GM23338 (cell line): Measurements from ENCODE around the gene THBS3. TPM values are rescaled to one million over a fixed set of nuclear protein-coding genes. Genes with fewer than 3 reads are reported as not detected.
A peak's percentile ranks its signal among the peaks of the same experiment; 100 is the strongest.

Experiments used
- ATAC-seq: fragments of 200-7000 bp; cut with Tn5 transposase; 3 replicates; pipeline ENCODE4 v1.9.1; 2020
- DNase-seq: peaks from one replicate; pipeline ENCODE4 v3.0.0-alpha.2; 2015; ENCODE audit warnings: low spot score
- H2AFZ ChIP-seq: fragments of 200-600 bp; sonication (generic); 2 replicates; pipeline ENCODE4 v1.8.0; 2016; ENCODE audit warnings: antibody characterized with exemption, mild to moderate bottlenecking, moderate library complexity
- H3F3A ChIP-seq: fragments of 200-600 bp; sonication (generic); replicated peaks from 2 replicates; pipeline ENCODE4 v1.8.0; 2017; ENCODE audit warnings: antibody characterized with exemption, mixed run types, low read depth
- H3K27ac ChIP-seq: fragments of 200-600 bp; sonication (generic); 2 replicates; pipeline ENCODE4 v1.6.1; 2016; ENCODE audit warnings: low read depth
- H3K27me3 ChIP-seq: fragments of 200-600 bp; sonication (generic); 2 replicates; pipeline ENCODE4 v1.8.0; 2016; ENCODE audit warnings: mild to moderate bottlenecking, mixed run types, moderate library complexity; ENCODE audit not compliant: insufficient read depth
- H3K36me3 ChIP-seq: fragments of 200-600 bp; sonication (generic); 2 replicates; pipeline ENCODE4 v1.8.0; 2016; ENCODE audit warnings: mild to moderate bottlenecking; ENCODE audit not compliant: insufficient read depth
- H3K4me1 ChIP-seq: fragments of 200-600 bp; sonication (generic); 2 replicates; pipeline ENCODE4 v1.8.0; 2016; ENCODE audit warnings: mild to moderate bottlenecking, moderate library complexity; ENCODE audit not compliant: insufficient read depth
- H3K4me2 ChIP-seq: fragments of 200-600 bp; sonication (generic); 2 replicates; pipeline ENCODE4 v1.7.1; 2017; ENCODE audit warnings: mixed run types
- H3K4me3 ChIP-seq: fragments of 200-600 bp; sonication (generic); 2 replicates; pipeline ENCODE4 v1.6.1; 2016; ENCODE audit warnings: mixed run types
- H3K79me2 ChIP-seq: fragments of 200-600 bp; sonication (generic); replicated peaks from 2 replicates; pipeline ENCODE4 v1.8.0; 2017; ENCODE audit warnings: mild to moderate bottlenecking; ENCODE audit not compliant: insufficient read depth
- H3K9me2 ChIP-seq: fragments of 200-600 bp; sonication (generic); 2 replicates; pipeline ENCODE4 v1.8.0; 2017; ENCODE audit not compliant: insufficient read depth
- H4K20me1 ChIP-seq: fragments of 200-600 bp; sonication (generic); replicated peaks from 2 replicates; pipeline ENCODE4 v1.8.0; 2017; ENCODE audit warnings: mild to moderate bottlenecking; ENCODE audit not compliant: insufficient read depth
- H3K27ac Mint-ChIP-seq: 2 replicates; pipeline ENCODE4 v1.8.0; 2020; ENCODE audit warnings: inconsistent platforms, mild to moderate bottlenecking, moderate library complexity, mixed read lengths
- H3K27me3 Mint-ChIP-seq: 3 replicates; pipeline ENCODE4 v1.8.0; 2022; ENCODE audit warnings: low read depth, mild to moderate bottlenecking, moderate library complexity, mixed read lengths, inconsistent platforms; ENCODE audit not compliant: insufficient read depth, poor library complexity
- H3K36me3 Mint-ChIP-seq: 3 replicates; pipeline ENCODE4 v1.8.0; 2021; ENCODE audit warnings: low read depth, mild to moderate bottlenecking, inconsistent platforms, moderate library complexity, mixed read lengths
- H3K4me1 Mint-ChIP-seq: 3 replicates; pipeline ENCODE4 v1.8.0; 2020; ENCODE audit warnings: mild to moderate bottlenecking, inconsistent platforms, mixed read lengths
- H3K4me3 Mint-ChIP-seq: 3 replicates; pipeline ENCODE4 v1.8.0; 2021; ENCODE audit warnings: moderate library complexity, mild to moderate bottlenecking, inconsistent platforms, mixed read lengths
- H3K9me3 Mint-ChIP-seq: 3 replicates; pipeline ENCODE4 v1.8.0; 2020; ENCODE audit warnings: moderate library complexity, mild to moderate bottlenecking, inconsistent platforms, mixed read lengths
- EZH2 ChIP-seq: fragments of 200-600 bp; sonication (generic); IDR thresholded peaks from one replicate; pipeline ENCODE4 v1.8.0; 2017; ENCODE audit warnings: antibody characterized with exemption, mild to moderate bottlenecking, low read depth; ENCODE audit not compliant: unreplicated experiment
- EZH2phosphoT487 ChIP-seq: fragments of 200-600 bp; sonication (generic); IDR thresholded peaks from one replicate; pipeline ENCODE4 v1.8.1; 2018; ENCODE audit warnings: antibody characterized with exemption; ENCODE audit not compliant: unreplicated experiment
- JUNB ChIP-seq: IDR thresholded peaks from one replicate; pipeline ENCODE4 v1.6.1; 2016; ENCODE audit warnings: antibody characterized with exemption; ENCODE audit not compliant: unreplicated experiment
- ZNF462 ChIP-seq: fragments of 250-450 bp; sonication (Bioruptor Pico); IDR thresholded peaks from 2 replicates; pipeline ENCODE4 v1.5.0; 2020; ENCODE audit warnings: mild to moderate bottlenecking, moderate library complexity
- polyA plus RNA-seq: library from polyadenylated mRNA; unstranded; fragments of >200 nt; fragmentation: Nextera tagmentation; extraction: Ambion mirVana; gene quantifications from 2 replicates; pipeline ENCODE4 v1.2.1, GENCODE V29; 2016
- total RNA-seq: library from RNA; depleted of rRNA; stranded (reverse); fragments of >200 nt; shearing (Covaris generic); gene quantifications from 2 replicates; pipeline ENCODE4 v1.2.3, GENCODE V29; 2014

THBS3 gene
- total and polyA plus RNA-seq, 2 experiments from 2014 or later, result 1.2 to 4.3 TPM

GRCh38 chr1:155186794-155187455 is 20.8 kb downstream of the THBS3 start:
- no peak for DNase-seq
- no peak overlapping the region for H3K27ac Mint-ChIP-seq
- 0 out of 3 replicates have a peak, but pooled peaks cover 2% of the 10 kb centered on the region for H3K9me3 Mint-ChIP-seq
- H3K4me1 Mint-ChIP-seq, result peaks cover 31% of the 10 kb centered on the region
- H3K27me3 ChIP-seq, result no peaks in the 10 kb centered on the region
- H3K4me1 ChIP-seq, result peaks cover 17% of the 10 kb centered on the region
- H3K27me3 Mint-ChIP-seq, result peaks cover 22% of the 10 kb centered on the region
- H3K4me3 Mint-ChIP-seq, result peak overlapping the region; percentile 12; the same call in 1 of the 3 replicates
- H3K9me2 ChIP-seq, result no peaks in the 10 kb centered on the region
- no peaks in the 10 kb centered on the region for H4K20me1 ChIP-seq
- H3K4me2 ChIP-seq, result 0 out of 2 replicates have a peak overlapping the region, but pooled peaks have one; percentile 43
- H2AFZ ChIP-seq, result no peak overlapping the region
- no peaks in the 10 kb centered on the region for H3K79me2 ChIP-seq
- peaks cover 16% of the 10 kb centered on the region for H3K36me3 Mint-ChIP-seq
- ATAC-seq, result no peak; the same call in 2 of the 3 replicates
- 0 out of 2 replicates have a peak, but pooled peaks cover 3% of the 10 kb centered on the region for H3F3A ChIP-seq
- no peaks in the 10 kb centered on the region for H3K36me3 ChIP-seq
- TF ChIP-seq JUNB (no peak), EZH2phosphoT487 (no peak), ZNF462 (no peak), EZH2 (no peak)
- H3K27ac ChIP-seq, result no peak overlapping the region
- H3K4me3 ChIP-seq, result no peak overlapping the region
